GM18526 (cell line): ENCODE data around the gene CSNK2A3.

Experiments used
- POLR2A ChIP-seq: IDR thresholded peaks from 3 replicates; pipeline ENCODE4 v1.6.1; 2011; ENCODE audit not compliant: insufficient read length; ENCODE audit errors: extremely low read depth

Gene CSNK2A3

GRCh38 chr11:11318961-11319360, 34.1 kb downstream of the CSNK2A3 start:
- TF ChIP-seq POLR2A = no peak

GRCh38 chr11:11318461-11318860, 34.6 kb downstream of the CSNK2A3 start:
- TF ChIP-seq POLR2A = no peak

GRCh38 chr11:11316651-11317230, 36.3 kb downstream of the CSNK2A3 start:
- no peak for TF ChIP-seq POLR2A

GRCh38 chr11:11313902-11314692, 39.0 kb downstream of the CSNK2A3 start:
- no peak for TF ChIP-seq POLR2A

- TF ChIP-seq POLR2A = no peak
Measured at GRCh38 chr11:11313426-11313825, 39.6 kb downstream of the CSNK2A3 start.

- no peak for TF ChIP-seq POLR2A
Measured at GRCh38 chr11:11312738-11313137, 40.3 kb downstream of the CSNK2A3 start.

- TF ChIP-seq POLR2A = no peak
Measured at GRCh38 chr11:11311169-11311568, 41.9 kb downstream of the CSNK2A3 start.

- TF ChIP-seq POLR2A = no peak
Measured at GRCh38 chr11:11309906-11310305, 43.1 kb downstream of the CSNK2A3 start.

- no peak for TF ChIP-seq POLR2A
Measured at GRCh38 chr11:11308249-11308648, 44.8 kb downstream of the CSNK2A3 start.

- no peak for TF ChIP-seq POLR2A
Measured at GRCh38 chr11:11306855-11307254, 46.2 kb downstream of the CSNK2A3 start.

GRCh38 chr11:11304550-11304949, 48.5 kb downstream of the CSNK2A3 start:
- TF ChIP-seq POLR2A = no peak

- no peak for TF ChIP-seq POLR2A
Measured at GRCh38 chr11:11302565-11302964, 50.5 kb downstream of the CSNK2A3 start.
